Effector CD8-positive, alpha-beta T cell (primary cell): Measurements from ENCODE around the gene CD164.
"Not testable (repeated sequence)": the region's sequence is repeated elsewhere in the genome, so short reads cannot be mapped to it uniquely, and the experiment has no call there.

Experiments used
- DNase-seq: peaks from one replicate; lab custom pipeline; 2025; lab: John Stamatoyannopoulos, UW

The CD164 gene

DNA sequence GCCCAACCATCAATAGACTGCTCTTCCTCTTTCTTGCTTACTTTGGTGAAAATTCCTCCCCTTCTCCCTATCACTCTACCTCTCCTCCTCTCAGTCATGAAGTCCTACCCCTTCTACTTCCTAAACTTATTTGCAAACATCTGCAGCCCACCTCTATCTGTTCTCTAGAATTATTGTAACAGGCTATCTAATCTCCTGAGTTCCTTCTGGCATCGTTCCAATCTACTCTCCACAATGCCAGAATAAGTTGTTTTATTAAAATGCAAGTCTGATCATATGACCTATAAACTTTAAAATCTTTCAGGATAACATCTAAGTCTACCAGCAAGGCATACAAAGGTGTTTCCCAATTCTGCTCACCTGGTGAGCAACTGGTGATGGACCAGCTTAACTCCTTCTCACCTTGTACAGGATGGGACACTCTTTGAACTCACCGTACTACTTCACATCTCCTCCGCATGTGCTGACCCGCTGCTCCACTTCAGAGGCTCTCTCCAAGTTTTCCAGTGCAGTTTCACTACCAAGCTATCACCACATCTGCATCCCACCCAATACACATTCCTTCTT lies 7.9 kb downstream of the CD164 start:
- no peak for DNase-seq

DNA sequence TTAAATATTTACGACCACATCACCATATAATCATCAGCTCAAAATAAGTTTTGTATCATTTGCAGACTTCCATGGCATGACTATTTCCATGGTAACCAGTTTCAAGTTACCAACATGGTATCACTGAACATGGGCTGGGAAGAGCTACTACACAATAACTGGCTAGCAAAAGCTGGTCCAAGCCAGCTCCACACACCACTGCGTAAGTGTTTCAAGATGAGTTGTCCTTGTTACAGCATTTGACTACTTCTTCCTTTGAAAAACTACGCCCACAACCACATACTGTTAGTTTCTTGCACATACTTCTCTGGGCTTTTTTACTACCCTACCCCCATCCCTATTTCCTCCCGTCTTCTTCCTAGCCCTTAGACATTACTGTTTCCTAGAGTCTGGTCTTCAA lies 8.5 kb downstream of the CD164 start:
- DNase-seq, result no peak

DNA sequence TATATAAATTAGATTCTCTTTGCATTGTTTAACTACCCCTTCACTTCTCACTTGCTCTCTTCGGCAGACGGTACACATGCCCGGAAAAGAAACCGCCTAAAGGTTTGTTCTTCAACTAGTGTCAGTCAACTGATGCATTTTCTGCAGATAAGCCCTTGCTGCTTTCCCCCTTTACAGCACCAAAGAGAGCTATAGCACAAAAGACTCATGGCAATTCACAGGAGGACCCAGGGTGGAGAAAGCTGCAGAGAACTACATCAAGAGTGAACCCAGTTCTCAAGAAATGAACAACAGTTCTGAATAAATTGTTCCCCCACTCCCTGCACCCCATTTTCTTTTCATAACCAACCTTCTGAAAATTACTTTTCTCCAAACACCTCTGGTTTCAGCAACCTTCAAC lies 8.9 kb downstream of the CD164 start:
- no peak for DNase-seq

DNA sequence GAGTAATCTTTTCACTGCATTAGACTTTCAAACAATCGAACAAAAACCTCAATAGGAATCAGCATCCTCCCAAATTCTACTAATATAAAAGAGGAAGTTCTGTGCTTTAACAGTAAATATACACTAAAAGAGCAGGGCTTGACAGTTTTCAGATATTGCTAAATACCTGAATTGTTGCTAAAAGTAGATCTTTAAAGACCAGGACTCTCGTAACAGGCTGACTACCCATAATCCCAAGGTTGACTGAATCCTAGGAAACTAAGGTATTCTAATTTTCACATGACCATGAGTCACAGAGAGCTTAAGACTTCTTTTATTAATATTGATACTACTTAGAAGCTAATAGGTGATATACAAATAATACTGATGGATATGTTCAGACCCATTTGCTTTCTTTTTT lies 10.1 kb downstream of the CD164 start:
- no peak for DNase-seq

DNA sequence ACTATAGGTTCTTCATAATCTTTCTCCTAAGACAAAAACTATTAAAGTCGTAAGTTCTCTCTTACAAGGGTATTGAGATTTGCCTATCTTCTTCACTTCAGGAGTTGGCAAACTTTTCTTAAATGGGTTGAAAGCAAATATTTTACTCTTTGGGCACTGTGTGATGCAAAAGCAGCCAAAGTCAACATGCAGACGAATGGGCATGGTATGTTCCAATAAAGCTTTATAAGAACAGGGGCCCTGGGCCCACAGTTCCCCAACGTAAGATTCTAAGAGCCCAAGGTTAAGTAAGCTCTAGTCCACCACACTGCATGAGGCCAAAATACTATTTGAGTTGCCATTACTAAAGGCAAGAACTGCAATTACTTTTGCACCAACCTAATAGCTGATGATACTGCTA lies 11.5 kb downstream of the CD164 start:
- no peak for DNase-seq

DNA sequence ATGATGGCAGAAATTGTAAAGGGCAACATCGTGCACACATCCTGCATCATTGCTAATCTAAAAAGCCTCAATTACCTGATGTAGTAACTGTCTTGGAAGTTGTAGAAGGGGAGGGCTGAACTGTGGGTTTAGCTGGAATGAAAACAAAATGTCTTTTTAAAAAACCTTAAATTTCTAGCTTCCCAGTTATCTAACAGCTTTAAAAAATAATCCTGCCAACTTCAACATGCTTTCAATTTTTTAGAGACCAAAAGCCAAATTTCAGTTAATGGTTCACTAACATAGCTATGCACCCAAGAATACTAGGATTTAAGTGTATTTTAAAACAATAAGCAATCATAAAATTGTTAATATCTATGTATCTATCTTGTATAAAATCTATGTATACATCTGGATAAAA lies 11.9 kb downstream of the CD164 start:
- no peak for DNase-seq

DNA sequence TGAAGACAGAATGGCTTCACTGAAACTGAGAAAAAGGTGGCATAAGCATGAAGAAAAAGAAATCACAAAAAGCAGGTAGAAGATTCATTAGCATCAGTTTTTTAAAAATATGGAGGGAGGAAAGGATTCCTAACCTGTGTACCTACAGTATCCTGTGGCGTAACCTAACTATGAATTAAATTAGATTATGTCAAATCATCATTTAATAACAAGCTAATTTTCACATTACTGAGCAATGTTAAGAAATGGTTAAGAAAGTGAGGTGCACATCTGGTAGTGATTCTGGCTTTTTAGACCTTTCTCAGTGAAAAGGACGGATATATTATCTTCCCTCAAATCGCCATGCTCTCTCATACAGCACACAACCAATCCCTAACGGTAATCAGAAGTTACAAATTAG lies 12.5 kb downstream of the CD164 start:
- no peak for DNase-seq

DNA sequence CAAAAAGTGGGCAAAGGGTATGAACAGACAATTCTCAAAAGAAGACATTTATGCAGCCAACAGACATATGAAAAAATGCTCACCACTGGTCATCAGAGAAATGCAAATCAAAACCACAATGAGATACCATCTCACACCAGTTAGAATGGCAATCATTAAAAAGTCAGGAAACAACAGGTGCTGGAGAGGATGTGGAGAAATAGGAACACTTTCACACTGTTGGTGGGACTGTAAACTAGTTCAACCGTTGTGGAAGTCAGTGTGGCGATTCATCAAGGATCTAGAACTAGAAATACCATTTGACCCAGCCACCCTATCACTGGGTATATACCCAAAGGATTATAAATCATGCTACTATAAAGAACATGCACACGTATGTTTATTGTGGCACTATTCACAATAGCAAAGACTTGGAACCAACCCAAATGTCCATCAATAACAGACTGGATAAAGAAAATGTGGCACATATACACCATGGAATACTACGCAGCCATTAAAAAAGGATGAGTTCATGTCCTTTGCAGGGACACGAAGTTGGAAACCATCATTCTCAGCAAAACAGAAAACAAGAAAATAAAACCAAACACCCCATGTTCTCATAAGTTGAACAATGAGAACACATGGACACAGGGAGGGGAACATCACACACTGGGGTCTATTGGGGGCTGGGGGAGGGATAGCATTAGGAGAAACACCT lies 17.7 kb downstream of the CD164 start:
- DNase-seq, result not testable (repeated sequence)

DNA sequence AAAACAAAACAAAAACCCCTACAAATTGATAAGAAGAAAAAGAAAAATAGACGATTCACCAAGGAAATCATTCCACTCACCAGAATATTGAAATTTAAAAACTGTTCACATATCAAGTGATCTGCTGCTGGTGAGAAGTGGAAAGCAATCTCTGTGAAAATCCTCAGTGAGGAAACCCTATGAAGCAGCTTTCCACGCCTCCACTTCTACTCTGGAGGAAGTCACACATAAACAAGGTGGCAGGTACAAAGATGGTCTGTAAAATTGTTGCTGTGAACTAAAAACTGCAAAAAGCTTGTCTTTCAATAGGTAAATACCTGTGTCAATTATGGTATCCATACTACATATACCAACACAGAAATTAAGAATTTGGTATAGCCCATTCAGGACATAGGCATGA lies 18.5 kb downstream of the CD164 start:
- no peak for DNase-seq

DNA sequence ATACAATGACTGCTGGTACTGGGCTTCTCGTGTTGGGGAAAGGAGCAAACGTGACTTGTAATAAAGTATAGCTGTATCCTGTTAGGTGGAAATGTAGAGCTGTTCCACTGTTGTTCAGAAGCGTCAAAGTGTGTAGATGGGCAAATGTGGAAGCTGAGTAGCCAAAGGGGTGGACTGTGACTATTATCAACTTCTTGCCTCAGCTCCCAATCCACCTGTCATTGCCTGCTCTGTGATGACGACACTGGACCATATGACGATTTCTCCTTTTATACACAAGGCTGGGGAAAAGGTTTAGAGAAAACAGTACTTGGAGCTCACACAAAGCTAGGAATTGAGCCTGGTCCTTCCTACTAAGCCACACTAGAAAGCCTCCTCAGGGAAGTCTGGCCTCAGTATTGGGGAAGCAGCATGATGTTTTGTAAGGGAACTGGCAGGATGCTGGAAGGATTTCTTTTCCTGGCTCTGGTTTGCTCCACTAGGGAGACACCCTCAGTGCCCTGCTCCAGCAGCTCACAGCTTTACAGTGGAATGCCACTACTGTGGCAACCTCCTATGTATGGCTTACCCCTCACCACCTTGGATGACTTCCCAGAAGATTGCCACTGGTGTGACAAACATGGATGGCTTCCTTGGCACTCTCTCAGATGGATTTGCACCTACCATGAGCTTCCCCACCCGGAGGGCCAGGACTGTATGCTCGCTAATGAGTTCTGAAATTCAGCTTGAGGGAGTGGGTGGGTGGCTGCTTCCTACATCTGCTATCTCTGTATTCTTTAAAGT lies 20.0 kb downstream of the CD164 start:
- no peak for DNase-seq

DNA sequence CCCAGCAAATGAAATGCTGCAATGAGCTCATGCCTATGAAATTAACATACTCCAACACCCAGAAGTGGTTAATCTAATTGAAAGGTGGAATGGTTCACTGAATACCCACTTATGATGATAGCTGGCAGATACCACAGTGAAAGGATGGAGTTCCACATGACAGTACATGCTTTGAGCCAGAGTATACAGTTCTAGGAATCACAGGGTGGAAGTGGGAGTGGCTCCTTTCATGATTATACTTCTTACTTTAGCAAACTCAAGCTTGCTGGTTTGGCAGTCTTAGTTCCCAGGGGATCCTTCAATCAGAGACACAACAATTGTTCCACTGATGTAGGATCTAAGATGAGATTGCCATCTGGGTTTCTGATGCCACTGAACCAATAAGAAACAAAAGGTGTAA lies 21.5 kb downstream of the CD164 start:
- DNase-seq, result no peak

DNA sequence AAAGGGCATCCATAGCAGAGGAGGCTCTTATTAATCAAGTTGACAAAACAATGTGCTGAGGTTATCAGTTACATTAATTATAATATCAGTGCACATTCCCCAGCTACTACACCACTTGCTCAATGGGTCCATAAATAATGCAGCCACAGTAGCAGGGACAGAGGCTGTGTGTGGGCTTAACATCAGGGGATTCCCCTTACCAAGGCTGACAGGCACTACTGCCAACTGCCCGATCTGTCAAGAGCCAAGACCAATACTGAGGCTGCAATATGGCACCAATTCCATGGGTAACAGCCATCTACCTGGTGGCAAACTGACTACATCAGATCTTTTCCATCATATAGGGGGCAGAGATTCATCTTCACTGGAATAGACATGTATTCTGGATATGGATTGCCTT lies 22.0 kb downstream of the CD164 start:
- no peak for DNase-seq

DNA sequence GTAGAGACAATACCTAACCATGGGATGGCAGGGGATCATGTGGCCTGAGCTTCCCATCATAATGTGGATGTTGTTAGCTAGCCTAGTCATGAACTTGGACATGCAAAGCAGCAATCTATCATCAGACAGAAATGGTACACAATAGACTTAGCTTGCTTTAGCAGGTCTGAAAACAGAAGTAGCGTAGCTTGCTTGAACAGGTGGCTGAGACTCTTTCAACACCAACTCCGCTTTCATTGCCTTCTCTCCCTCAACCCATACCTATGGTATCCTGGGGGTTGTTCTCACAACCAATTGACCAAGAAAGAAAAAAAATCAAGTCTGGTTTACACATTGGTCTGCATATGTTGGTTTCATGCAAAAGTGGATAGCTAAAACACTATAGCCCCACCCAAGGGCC lies 23.0 kb downstream of the CD164 start:
- no peak for DNase-seq

DNA sequence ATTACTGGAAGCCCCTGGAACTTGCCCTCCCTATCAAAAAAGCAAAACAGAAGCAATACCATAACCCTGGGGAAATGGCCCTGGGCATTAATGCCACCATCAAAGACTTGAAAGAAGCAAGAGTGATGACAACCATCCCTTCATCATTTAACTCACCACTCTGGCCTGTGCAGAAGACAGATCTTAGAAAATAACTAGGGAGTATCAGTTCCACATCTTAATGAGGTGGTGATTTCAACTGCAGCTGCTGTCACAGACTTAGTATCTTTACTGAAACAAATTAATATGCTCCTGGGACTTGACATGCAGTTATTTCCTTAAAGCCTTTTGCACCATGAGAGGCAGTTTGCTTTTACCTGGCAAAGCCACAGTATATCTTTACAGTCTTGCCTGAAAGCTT lies 24.1 kb downstream of the CD164 start:
- DNase-seq, result no peak

DNA sequence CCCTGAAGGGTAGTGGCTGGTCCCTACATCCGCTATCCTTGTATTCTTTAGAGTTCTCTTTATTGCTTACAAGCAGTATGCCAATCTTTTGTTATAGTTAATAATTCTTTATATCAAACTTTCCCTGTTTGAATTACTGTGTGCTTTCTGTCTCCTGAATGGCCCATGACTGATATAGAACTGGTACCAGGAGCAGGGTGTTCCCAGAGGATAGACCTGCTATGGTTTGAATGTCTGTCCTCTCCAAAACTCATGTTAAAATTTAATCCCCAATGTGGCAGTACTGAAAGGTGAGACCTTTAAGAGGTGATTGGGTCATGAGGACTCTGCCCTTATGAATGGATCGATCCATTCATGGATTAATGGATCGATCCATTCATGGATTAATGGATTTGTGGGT lies 26.0 kb downstream of the CD164 start:
- DNase-seq, result no peak

DNA sequence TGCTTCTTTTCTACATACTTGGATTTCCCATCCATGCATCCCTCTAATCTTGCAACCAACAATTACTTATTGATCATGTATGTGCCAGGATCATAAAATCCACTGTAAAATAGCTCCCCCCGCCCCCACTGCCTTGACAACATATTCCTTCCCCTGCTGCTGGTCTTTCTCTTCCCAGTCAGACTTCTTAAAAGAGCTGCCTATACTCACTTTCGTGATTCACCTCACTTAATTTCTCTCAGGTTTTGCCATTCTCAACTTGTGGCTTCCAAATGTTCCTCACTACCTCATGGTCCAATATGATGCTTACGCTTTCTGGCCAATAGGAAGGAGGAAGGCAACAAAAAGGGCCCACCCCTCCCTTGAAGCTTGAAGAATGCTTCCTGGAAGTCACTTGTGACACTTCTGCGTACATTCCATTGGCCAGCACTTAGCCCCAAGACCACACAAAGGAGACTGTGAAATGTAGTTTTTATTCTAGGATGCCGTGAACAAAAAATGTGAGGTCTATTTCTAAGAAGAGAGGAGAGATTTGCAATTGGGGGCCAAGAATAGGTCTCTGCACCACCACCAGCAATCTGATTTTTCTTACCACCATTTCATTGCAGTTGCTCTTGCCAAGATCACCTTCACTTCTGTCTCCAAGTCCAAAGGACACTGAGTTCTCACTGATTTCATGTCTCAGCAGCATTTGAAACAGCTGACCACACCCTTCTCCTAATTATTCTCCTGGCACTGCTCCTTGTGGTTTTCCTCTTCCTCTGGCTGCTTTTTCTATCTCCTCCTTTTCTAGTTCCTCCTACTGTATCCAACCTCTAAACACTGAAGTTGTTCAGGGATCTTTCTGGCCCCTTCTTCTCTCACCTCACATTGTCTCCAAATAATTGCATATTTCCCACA lies 30.8 kb downstream of the CD164 start:
- no peak for DNase-seq

DNA sequence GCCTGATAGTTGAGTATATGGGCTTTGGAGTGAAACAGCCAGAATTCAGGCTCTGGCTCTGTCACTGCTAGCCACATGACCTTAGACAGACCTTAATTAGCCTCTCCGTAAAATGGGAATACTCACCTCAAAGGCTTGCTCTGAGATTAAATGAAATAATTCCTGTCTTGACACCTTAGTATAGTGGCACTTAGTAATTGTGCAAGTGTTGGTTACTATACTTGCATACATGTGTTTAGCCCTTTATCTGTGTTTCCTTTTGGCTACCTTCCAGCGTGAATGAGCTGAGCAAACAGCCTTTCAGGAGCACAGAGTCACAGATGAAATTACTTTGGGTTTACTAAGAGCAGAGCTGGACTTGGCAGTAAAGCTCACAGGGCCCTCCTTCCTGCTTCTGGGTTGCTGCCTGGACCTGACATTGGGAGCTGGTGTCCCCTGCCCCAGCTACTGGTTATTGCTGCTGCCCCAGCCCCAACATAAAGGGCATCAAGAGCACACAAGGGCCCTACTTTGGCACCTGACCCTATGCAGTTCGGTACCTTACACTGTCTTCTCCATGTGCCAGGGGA lies 32.8 kb downstream of the CD164 start:
- DNase-seq, result no peak

DNA sequence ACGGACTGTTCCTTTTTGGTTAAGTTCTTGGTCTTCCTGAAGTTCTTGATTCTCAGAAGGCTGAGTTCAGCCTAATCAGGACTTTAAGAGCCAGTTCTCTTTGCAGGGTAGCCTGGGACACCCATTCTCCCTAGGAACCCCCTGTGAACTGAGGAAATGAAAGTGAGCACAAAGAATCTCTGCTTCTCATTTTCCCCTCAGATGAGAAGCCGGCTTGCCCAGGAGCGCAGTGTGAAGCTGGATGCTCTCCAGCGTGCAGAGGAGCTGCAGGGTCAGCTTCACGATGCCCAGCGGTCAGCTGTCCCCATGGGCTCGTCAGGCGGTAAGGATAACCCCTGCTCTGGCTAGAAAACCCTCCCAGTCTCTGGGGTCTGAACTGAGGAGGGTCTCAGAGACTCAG lies 34.0 kb downstream of the CD164 start:
- DNase-seq, result no peak

DNA sequence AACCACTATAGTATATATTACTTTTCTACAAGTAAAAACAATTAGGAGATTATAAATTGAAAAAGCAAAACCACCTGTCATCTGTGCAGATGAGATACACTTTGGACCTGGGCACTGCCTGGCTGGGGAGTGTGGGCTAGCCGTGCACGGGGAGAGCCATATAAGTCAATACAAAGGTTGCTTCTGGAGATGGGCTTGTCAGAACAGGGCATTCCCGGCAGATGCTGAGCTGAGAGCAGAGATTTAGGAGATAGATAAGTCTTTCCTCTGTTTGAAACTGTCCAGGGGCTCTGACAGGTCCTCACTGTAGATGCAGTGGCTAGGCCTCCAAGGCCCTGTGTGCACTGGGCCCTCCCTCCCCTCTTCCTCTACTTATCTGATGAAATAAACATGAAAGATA lies 34.5 kb downstream of the CD164 start:
- no peak for DNase-seq

DNA sequence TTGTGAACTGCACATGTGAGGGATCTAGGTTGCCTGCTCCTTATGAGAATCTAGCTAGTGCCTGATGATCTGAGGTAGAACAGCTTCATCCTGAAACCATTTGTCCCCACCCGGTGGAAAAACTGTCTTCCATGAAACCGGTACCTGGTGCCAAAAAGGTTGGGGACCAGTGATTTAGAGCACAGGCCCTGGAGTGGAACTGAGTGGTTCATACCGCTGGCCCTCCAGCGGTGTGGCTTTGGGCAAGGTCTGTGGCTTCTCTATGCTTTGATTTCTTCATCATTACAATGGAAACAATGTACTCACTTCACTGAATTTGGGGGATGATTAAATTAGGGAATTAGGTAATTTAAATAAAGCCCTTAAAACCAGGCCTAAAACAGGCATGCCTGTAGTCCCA lies 36.3 kb downstream of the CD164 start:
- DNase-seq, result no peak

DNA sequence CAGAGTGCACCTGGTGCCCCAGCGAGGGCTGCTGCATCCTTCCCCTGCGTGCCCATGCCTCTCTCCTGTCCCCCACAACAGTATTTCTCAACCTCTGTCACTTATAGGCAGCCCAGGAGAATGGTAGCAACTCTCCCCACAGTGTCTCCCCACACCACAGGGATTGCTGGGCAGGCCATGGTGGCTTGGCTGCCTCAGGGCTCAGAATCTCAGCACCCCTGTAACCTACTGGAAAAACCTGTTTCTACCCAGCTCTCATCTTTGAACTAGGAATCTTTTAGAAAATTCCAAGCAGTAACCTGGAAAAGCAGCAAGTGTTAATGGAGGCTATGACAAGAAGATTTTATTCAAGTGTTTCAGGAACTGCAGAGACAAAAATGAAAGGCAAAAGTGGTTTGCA lies 38.0 kb downstream of the CD164 start:
- no peak for DNase-seq

DNA sequence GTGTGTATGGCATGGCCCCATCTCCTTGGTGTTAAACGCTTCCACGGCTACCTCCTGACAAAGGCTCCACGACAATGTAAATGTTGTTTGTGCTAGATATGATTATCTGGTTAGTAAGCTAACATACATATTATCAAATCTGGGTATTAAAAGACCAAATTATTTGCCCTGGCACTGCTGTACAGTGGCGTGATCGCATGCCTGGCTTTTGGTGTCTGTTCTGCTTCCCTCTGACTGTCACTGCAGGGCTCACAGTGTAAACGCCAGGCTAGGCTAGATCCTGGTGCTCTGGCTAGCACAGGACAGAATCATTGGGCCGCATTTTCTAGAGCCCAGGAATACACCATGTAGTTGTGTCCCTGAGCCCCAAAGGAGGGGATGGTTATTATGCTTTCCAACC lies 38.7 kb downstream of the CD164 start:
- no peak for DNase-seq
